ENCODE data around the gene TFF1. TPM values are rescaled to one million over a fixed set of nuclear protein-coding genes. Genes with fewer than 3 reads are reported as not detected.

TFF1 gene
- total RNA-seq, 3 donors from 2014 or later, result 0.98 to 4.4 TPM; not detected in 1

DNA sequence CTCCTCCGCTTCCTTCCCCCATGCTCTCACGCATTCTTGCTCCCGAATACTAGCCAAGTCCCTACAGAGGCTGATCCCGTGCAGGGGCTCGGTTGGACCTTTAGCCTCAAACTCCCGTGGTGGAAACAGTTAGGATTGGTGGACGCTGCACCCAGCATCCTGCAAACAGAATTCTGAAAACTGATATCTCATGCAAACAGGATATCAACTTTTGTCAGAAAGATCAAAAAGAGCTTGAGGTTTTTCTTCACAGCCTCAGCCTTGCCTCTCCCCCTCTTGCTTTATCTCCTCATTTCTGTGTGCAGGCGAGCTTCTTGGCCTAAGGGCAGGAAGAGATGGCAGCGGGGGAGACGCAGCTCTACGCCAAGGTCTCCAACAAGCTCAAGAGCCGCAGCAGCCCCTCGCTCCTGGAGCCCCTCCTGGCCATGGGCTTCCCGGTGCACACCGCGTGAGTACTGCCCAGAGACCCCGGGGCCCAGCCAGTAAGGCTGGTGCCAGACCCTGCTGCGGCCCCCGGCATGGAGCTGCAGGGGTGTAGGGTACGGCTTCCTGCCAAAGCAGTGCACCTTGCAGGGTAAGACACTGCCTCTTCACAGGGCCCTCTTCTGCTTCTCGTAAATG lies 37.4 kb upstream of the TFF1 start, which contains the start of gene UBASH3A:
TSS of gene UBASH3A (plus strand) at position 292 of the 621 bp plus-strand sequence. CDS start at position 336, 44 bp downstream.
- no peak within 1 kb of the TSS for H3K27ac ChIP-seq
- no peak for TF ChIP-seq POLR2A (IDR thresholded peaks at IDR 0.05)
- TF ChIP-seq, protein P1, sequence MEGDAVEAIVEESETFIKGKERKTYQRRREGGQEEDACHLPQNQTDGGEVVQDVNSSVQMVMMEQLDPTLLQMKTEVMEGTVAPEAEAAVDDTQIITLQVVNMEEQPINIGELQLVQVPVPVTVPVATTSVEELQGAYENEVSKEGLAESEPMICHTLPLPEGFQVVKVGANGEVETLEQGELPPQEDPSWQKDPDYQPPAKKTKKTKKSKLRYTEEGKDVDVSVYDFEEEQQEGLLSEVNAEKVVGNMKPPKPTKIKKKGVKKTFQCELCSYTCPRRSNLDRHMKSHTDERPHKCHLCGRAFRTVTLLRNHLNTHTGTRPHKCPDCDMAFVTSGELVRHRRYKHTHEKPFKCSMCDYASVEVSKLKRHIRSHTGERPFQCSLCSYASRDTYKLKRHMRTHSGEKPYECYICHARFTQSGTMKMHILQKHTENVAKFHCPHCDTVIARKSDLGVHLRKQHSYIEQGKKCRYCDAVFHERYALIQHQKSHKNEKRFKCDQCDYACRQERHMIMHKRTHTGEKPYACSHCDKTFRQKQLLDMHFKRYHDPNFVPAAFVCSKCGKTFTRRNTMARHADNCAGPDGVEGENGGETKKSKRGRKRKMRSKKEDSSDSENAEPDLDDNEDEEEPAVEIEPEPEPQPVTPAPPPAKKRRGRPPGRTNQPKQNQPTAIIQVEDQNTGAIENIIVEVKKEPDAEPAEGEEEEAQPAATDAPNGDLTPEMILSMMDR (IDR thresholded peaks at IDR 0.05), result no peak
- intact Hi-C loops (cut with DNase I; ENCODE audit: low total_unique reads), result loop anchor here (2.0 kb wide), 1 partner anchor 77 kb away; no protein-coding TSS in a partner anchor
- H3K4me3 ChIP-seq, result no peak within 1 kb of the TSS
- no peaks in the 10 kb centered on the region for H3K4me1 ChIP-seq
- no peaks in the 10 kb centered on the region for H3K36me3 ChIP-seq
- no peak for DNase-seq (ENCODE audit: low spot score in 2 of 2)
- H3K27me3 ChIP-seq, result no peaks in the 10 kb centered on the region
- H3K9me3 ChIP-seq, result no peaks in the 10 kb centered on the region

GRCh38 chr21:42401820-42402251 lies 35.5 kb upstream of the TFF1 start:
- no peaks in the 10 kb centered on the region for H3K27me3 ChIP-seq
- intact Hi-C loops (cut with DNase I; ENCODE audit: low total_unique reads), result no loop called here
- TF ChIP-seq, protein P1 (IDR thresholded peaks at IDR 0.05), result no peak
- TF ChIP-seq POLR2AphosphoS5 (IDR thresholded peaks at IDR 0.05) (no peak), POLR2A (IDR thresholded peaks at IDR 0.05) (no peak)
- no peak for DNase-seq (ENCODE audit: low spot score in 2 of 2)
- no peak overlapping the region for H3K4me3 ChIP-seq
- H3K9me3 ChIP-seq, result no peaks in the 10 kb centered on the region
- H3K4me1 ChIP-seq, result no peaks in the 10 kb centered on the region
- H3K36me3 ChIP-seq, result no peaks in the 10 kb centered on the region
- H3K27ac ChIP-seq, result no peak overlapping the region

DNA sequence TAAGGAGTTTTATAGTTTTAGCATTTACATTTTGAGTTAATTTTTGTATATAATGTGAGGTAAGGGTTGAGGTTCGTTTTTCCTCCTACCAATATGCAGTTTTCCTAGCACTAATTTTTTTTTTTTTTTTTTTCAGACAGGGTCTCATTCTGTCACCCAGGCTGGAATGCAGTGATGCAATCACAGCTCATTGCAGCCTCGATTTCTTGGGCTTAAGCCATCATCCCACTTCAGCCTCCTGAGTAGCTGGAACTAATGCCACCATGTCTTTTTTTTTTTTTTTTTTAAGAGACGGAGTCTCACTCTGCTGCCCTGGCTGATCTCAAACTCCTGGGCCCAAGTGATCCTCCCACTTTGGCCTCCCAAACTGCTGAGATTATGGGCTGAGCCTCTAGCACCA lies 34.8 kb upstream of the TFF1 start:
- TF ChIP-seq, protein P1 (IDR thresholded peaks at IDR 0.05), result no peak
- TF ChIP-seq POLR2AphosphoS5 (IDR thresholded peaks at IDR 0.05) (no peak), POLR2A (IDR thresholded peaks at IDR 0.05) (no peak)

DNA sequence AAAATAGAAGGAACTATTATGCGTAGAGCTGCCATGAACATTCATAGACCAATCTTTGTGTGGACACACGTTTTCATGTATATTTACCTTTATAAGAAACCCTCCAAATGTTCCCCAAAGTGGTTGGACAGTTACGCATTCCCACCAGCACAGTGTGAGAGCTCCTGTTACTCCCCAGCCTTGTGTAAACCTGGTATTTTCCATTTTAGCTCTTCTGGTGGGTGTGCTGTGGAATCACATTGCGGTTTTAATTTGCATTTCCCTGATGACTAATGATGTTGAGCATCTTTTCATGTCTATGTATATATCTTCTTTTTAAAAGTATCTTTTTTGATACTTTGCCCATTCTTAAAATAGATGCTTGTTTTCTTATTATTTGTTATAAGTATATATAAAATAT lies 34.2 kb upstream of the TFF1 start:
- Histone ChIP-seq H3K27me3 (no peaks in the 10 kb centered on the region), H3K4me3 (no peak overlapping the region), H3K4me1 (no peaks in the 10 kb centered on the region), H3K27ac (no peak overlapping the region), H3K36me3 (no peaks in the 10 kb centered on the region), H3K9me3 (no peaks in the 10 kb centered on the region)
- intact Hi-C loops (cut with DNase I; ENCODE audit: low total_unique reads), result no loop called here
- TF ChIP-seq, protein P1 (IDR thresholded peaks at IDR 0.05), result no peak
- no peak for TF ChIP-seq POLR2A (IDR thresholded peaks at IDR 0.05)
- TF ChIP-seq POLR2AphosphoS5 (IDR thresholded peaks at IDR 0.05), result no peak
- DNase-seq (ENCODE audit: low spot score in 2 of 2), result no peak

More for the DNA sequence above, 34.8 kb upstream of the TFF1 start:
- Histone ChIP-seq H3K9me3 (no peaks in the 10 kb centered on the region), H3K36me3 (no peaks in the 10 kb centered on the region), H3K4me3 (no peak overlapping the region), H3K4me1 (no peaks in the 10 kb centered on the region), H3K27ac (no peak overlapping the region), H3K27me3 (no peaks in the 10 kb centered on the region)
- intact Hi-C loops (cut with DNase I; ENCODE audit: low total_unique reads), result no loop called here
- no peak for DNase-seq (ENCODE audit: low spot score in 2 of 2)

GRCh38 chr21:42398436-42399028 lies 32.2 kb upstream of the TFF1 start:
- TF ChIP-seq, protein P1 (IDR thresholded peaks at IDR 0.05), result no peak
- TF ChIP-seq POLR2A (IDR thresholded peaks at IDR 0.05) (no peak), POLR2AphosphoS5 (IDR thresholded peaks at IDR 0.05) (no peak)
- Histone ChIP-seq H3K4me1 (no peaks in the 10 kb centered on the region), H3K27ac (no peak overlapping the region), H3K36me3 (no peaks in the 10 kb centered on the region), H3K9me3 (no peaks in the 10 kb centered on the region), H3K27me3 (no peaks in the 10 kb centered on the region), H3K4me3 (no peak overlapping the region)
- no peak for DNase-seq (ENCODE audit: low spot score in 2 of 2)
- intact Hi-C loops (cut with DNase I; ENCODE audit: low total_unique reads), result no loop called here
